ENCODE results near the gene TMEM131L.
"Not testable (repeated sequence)": the region's sequence is repeated elsewhere in the genome, so short reads cannot be mapped to it uniquely, and the experiment has no call there.

TMEM131L gene

DNA sequence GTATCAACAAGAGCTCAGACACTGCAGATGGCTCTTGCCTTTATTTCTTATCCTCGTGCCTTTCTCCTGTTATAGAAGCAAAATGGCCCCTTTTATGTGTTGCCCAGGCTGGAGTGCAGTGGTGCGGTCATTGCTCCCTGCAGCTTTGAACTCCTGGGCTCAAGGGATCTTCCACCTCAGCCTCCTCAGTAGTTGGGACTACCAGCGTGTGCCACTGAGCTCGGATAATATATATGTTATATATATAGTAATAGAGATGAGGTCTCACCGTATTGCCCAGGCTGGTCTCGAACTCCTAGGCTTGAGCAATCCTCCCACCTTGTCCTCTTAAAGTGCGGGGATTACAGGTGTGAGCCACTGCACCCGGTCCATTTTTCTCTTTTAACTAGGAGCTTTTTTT is 79.7 kb downstream of the TMEM131L start:
- no peak for DNase-seq

GRCh38 chr4:153546280-153546679 is 80.1 kb downstream of the TMEM131L start:
- no peak for DNase-seq

DNA sequence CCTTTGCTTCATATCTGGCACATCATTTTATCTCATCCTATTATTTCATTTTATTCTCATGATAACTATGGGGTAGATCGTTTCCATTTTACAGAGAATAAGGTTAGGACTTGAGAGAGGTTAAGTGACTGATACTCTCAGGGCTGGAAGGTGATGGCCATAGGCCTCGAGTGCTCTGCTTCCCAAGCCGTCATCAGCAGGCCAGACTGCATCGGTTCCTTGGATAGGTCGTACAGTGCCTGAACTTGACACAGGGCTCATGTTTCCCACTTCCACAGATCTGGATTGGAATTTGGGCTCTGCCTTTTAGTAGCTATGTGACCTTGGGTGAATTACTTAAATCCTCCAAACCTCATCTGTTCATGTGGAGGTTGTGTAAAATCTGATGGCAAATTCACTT is 81.4 kb downstream of the TMEM131L start:
- DNase-seq, result no peak

- DNase-seq, result not testable (repeated sequence)
Observed at GRCh38 chr4:153548907-153549306, 82.7 kb downstream of the TMEM131L start.

GRCh38 chr4:153549405-153549804 is 83.2 kb downstream of the TMEM131L start:
- DNase-seq, result no peak

DNA sequence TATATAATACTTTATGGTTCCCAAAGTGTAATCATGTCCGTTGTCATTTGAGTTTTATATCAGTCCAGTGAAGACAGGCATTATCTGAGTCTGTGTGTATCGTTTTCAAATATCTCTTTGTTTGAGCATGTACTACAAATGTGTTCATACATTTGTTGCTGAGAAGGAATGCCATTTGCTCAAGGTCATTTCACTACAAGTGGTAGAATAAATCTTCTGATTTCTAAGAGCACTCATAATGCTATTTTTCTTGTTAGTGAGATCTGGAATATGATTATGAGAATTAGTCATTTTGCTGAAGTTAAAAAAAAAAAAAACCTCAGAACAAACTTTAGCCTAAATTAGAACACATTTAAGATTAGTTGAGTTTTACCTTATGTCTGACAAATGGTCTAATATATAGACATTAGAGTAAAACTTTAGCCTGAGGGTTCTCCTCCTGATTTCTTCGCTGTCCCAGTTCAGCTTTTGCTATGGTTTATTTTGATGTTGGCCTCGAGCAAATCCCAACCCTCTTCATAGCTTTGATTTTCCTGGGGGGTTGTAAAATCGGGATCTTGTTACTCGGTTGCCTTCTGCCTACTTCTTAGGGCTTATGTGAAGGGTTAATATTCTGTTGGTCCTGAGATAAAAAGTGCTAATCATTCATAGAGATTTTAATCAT is 87.1 kb downstream of the TMEM131L start:
- no peak for DNase-seq

GRCh38 chr4:153553819-153554170 is 87.6 kb downstream of the TMEM131L start:
- no peak for DNase-seq

GRCh38 chr4:153555730-153556434 is 89.7 kb downstream of the TMEM131L start:
- DNase-seq, result no peak

DNA sequence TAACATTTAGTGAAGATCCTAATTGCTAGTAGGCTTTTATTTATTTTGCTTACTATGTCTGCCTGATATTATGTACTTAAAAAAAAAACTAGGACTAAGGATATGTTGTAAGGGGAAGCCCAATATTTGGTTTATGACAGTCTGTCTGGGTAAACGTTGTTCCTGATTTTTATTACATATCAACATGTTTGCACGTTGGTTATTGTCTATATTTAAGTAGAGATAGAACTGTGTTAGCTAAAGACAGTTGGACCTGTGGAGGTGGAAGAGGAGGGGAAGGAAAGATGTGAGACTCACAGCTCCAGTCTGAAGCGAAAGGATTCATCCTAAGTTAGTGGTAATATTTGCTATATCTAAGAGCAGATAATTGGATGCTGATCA is 90.3 kb downstream of the TMEM131L start:
- no peak for DNase-seq

- no peak for DNase-seq
Observed at GRCh38 chr4:153560908-153561307, 94.7 kb downstream of the TMEM131L start.

DNA sequence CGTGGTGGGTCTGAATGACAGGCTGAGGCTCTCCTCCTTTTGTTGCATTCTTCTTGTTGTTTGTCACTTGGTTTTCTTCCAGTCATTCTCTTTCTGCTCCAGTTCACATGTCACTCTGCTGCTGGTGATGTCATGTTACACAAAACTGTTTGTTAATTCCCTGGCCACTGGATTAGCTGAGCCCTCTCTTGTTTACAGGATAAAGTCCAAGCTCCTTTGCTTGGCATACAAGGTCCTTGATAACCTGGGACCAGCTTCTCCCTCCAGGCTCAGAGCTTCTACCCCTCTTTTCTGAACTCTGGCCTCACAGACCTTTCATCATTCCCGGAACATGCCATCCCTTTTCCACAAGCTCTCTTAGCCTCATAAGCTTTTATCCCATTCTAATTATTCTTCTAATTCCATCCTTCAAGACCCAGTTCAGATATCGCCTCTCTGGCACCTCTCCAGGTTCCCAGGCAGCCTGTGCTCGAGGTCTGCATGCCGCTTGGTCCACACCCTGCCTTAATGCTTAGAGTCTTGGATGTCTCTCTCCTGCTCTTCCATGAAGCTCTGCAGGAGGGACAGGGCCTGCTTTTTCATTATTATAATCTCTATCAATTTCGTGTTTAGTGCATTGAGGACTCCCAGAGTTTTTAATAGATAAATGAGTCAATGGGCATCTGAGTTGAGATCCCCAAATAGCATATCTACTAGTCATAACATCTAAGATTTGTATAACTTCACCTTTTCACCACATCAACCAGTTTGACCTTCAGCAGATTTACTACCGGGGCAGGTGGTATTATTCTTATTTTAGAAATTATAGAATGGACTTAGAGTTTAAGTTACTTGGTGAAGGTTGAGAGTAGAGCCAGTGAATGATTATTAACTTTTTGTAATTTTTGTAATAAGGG is 98.7 kb downstream of the TMEM131L start:
- no peak for DNase-seq

DNA sequence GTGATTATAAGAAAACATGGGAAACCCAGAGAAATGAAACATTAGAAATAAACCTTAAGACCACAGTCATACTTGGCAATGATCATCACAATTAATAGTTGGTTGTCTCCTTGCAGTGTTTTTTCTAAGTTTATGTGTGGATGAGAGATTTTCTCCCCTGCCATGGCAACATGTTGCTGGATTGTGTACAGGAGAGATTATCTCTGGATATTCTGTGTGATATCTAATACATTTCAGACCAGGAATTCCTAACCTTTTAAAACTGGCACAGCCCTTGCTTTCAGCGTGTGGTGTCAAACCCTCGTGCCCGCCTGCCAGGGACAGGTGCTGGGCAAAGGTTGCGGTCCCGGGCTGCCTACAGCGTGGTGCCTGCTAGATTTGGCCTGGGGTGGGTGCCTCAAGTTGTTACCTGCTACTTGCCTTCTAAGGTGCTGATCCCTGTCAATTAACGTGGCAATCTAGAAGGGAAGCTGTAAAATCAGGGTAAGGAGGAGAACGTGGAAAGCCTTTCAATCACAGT is 100.5 kb downstream of the TMEM131L start:
- DNase-seq, result no peak

DNA sequence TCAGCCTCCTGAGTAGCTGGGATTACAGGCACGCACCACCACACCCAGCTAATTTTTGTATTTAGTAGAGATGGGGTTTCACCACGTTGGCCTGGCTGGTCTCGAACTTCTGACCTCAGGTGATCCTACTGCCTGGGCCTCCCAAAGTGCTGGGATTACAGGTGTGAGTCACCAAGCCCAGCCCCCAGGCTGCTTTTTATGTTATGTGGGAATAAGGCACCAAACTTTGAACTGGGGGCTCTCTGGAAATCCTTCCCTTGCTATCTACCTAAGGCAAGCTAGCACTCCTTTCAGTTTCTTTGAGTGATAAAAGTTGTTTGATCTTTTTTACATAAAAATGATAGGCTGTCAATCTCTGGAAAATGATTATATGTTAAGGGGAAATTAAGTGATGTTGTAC is 101.5 kb downstream of the TMEM131L start:
- not testable (repeated sequence) for DNase-seq

DNA sequence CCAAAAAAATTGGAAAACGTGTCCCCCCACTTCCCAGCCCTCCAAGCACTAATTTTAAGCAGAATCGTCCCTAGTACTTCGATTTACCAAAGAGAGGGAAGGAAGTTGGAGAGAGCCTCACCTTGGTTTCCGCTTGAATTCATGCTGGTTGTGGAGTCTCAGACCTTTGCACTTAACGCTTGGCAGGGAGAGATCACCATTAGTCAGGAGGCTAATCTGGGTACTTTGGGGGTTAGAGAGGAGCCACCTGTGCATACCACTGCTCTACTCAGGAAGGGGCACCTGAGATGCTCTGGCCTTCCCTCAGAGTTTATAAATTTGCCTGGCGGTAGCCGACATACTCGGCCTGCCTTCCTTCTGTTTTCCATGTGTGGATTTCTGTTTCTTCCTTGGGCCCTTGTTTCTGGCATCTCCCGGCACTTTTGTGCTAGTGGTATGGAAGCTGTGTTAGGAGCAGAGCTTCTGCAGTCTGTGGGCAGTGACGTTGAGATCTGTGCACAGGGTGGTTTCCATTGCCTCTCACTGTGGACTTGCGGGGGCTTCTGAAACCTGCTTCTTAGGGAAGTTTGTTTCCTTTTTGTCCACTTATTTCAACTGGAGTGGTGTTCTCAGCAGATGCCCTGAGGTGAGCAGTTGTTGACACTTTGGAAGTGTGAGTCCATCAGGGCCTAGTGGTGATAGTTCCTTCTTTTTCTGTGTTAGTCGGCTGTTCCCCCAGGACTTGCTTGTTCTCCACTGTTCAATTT is 104.2 kb downstream of the TMEM131L start:
- DNase-seq, result no peak

- no peak for DNase-seq
Observed at GRCh38 chr4:153571006-153571545, 104.9 kb downstream of the TMEM131L start.

DNA sequence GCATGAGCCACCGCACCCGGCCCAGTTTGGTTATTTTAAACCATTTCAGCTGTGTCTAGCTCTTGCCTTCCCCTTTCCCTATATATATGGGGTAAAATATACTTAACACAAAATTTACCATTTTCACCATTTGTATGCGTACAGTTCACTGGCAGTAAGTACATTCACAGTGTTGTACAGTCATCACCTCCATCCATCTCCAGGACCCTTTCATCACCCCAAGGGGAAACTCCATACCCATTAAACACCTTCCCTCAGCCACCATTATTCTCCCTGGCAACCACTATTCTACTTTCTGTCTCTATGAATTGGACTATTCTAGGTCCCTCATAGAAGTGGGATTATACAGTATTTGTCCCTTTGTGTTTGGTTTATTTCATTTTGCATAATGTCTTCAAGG is 106.4 kb downstream of the TMEM131L start:
- DNase-seq, result no peak

- no peak for DNase-seq
Observed at GRCh38 chr4:153573221-153573620, 107.1 kb downstream of the TMEM131L start.

DNA sequence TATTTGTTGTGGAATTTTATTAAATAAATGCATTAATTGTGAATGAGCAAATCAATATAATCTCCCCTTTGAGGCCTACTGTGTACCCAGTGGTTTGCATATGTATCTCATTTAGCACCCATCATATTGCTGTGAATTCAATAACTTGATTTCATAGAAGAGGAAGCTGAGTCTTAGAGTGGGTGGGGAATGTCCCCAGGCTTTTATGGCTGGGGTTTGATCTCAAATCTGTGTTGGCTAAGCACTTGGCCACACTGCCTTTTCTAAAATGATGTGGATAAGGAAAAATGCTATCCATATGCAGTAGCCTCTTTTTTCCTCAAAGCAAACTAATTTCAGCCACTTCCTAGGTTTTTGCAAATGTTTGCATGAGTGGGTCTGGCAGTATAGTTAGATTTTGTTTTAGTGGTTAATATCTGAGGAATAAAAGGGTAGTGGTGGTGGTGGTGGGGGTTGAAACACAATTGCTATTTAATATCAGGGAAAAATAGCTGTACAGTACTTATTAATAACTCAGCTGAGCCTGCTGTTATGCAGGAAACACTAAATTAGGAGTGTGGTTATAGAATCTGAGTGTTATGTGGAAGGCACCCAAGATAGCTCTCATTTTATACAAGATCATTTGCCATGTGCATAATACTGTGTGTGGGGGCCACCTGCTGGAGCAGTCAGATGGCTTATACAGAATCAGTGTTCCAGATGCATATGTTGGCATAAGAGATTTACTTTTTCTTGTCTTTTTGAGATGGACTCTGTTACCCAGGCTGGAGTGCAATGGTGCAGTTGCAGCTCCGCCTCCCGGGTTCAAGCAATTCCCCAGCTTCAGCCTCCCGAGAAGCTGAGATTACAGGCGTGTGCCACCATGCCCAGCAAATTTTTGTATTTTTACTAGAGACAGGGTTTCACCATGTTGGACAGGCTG is 108.0 kb downstream of the TMEM131L start:
- DNase-seq, result no peak

DNA sequence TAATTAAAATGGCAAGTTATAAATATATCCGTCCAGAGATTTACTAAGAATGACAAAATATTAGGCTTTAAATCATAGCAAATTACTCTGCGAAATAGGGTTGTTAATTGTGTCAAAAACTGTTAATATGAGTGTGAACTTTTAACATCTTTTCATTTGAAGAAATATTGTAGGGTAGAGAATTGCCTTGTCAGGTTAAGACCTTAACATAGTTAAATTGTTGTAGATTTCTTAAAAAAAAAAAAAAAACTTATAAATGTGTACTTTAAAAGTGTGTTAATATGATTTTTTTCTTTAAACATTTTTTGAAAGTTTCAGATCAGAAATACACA is 110.2 kb downstream of the TMEM131L start:
- DNase-seq, result no peak

DNA sequence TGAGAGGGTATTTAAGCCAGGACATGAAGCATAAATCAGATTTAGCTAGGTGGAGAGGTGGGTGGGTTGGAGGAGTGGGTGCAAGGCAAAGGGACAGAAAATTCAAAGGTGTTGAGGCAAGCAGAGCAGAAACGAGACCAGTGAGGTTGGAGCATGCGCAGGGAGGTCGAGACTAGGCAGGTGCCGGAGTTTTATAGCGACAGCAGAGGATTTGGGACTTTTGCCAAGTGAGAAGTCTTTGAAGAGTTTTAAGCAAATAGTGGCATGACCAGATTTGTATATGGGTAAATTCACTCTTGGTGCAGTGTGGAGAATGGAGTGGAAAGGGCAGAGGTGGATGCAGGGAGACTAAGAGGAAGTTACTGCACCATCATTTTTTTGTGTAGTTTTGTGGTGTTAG is 110.9 kb downstream of the TMEM131L start:
- DNase-seq, result no peak

DNA sequence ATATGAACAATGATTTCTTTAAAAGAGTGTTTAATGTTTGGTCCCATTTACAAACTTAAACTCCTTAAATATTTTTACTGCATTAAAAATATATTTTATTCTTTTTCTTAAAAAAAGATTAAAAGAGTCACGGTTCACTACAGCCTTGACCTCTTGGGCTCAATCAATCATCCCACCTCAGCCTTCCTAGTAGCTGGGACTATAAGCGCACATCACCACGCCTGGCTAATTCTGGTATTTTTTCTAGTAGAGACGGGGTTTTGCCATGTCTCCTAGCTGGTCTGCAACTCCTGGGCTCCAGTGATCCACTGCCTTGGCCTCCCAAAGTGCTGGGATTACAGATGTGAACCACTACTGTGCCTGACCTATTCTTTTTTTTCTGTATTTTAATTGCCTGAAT is 113.2 kb downstream of the TMEM131L start:
- no peak for DNase-seq

DNA sequence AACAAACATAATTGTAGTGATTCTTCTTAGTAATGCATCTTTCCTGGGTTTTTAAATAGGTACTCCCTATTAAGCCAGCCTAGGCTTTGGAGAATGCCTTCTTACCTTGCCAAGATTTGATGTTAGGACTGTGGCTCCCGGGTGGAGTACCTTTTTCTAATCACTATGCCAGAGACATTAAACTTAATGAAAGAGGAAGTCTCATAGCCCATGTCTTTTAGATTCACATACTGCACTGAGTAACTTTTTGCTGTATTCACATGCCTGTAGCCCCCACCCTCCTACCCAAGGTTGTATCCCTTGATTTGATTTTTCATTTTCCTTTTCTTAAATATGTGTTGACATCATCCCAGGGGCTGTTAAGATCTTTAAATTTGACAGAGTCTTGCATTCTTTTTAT is 113.7 kb downstream of the TMEM131L start:
- DNase-seq, result no peak
